ENCODE data around the gene ABHD2.

DNA sequence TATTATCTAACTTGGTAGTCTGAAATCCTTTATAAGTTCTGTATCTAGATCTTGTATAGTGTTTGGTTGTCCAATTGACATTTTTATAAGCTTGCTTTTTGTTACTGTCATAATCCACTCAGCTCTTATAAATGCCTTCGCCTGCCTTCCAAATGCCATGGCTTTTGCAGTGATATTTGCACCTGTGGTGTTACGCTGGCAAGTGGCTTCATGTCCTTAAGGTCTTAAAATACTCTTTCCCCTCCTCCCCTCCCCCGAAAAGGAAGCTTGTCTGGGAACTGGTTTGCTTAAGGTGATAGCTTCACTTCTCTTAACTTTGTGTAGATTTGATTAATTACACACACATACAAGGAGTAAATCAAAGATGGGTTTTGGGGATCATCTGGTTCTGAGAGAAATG is 62.0 kb downstream of the ABHD2 start:
- TF ChIP-seq, protein P1, sequence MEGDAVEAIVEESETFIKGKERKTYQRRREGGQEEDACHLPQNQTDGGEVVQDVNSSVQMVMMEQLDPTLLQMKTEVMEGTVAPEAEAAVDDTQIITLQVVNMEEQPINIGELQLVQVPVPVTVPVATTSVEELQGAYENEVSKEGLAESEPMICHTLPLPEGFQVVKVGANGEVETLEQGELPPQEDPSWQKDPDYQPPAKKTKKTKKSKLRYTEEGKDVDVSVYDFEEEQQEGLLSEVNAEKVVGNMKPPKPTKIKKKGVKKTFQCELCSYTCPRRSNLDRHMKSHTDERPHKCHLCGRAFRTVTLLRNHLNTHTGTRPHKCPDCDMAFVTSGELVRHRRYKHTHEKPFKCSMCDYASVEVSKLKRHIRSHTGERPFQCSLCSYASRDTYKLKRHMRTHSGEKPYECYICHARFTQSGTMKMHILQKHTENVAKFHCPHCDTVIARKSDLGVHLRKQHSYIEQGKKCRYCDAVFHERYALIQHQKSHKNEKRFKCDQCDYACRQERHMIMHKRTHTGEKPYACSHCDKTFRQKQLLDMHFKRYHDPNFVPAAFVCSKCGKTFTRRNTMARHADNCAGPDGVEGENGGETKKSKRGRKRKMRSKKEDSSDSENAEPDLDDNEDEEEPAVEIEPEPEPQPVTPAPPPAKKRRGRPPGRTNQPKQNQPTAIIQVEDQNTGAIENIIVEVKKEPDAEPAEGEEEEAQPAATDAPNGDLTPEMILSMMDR (IDR thresholded peaks at IDR 0.05), result no peak
- no peak for TF ChIP-seq POLR2A (IDR thresholded peaks at IDR 0.05)

All from heart left ventricle (tissue), 13 donors.